Prostate gland (tissue), 2 donors: ENCODE data around the gene DCP2. TPM values are rescaled to one million over a fixed set of nuclear protein-coding genes. Genes with fewer than 3 reads are reported as not detected.

Experiments
- DNase-seq: peaks from one replicate; pipeline ENCODE4 v3.0.0-alpha.2; 2019; ENCODE audit warnings: low spot score
- H3K27ac ChIP-seq, 2 donors: fragments of 200-600 bp; sonication (generic); 2 replicates each; pipeline ENCODE4 v1.5.1; 2017 to 2019
- H3K27me3 ChIP-seq: fragments of 200-600 bp; sonication (generic); replicated peaks from 2 replicates; pipeline ENCODE4 v1.5.1; 2019; ENCODE audit not compliant: insufficient read depth
- H3K36me3 ChIP-seq, 2 donors: fragments of 200-600 bp; sonication (generic); 1 replicate in 1 of 2; 2 replicates in 1 of 2; pipeline versions ENCODE4 v1.5.1 to v1.8.1; 2017 to 2019
- H3K4me1 ChIP-seq: fragments of 200-600 bp; sonication (generic); replicated peaks from 2 replicates; pipeline ENCODE4 v1.5.1; 2019
- H3K4me3 ChIP-seq, 2 donors: fragments of 200-600 bp; sonication (generic); 2 replicates each; pipeline ENCODE4 v1.5.1; 2017 to 2019
- H3K9me3 ChIP-seq: fragments of 200-600 bp; sonication (generic); 2 replicates; pipeline ENCODE4 v1.5.1; 2017
- CTCF ChIP-seq, 4 experiments: fragments of 200-600 bp in 2 of 4; fragments of 450-650 bp in 2 of 4; sonication (generic) in 2 of 4; IDR thresholded peaks; 1 replicate in 3 of 4; 2 replicates in 1 of 4; pipeline ENCODE4 v1.5.1; 2016 to 2019; ENCODE audit warnings: antibody characterized with exemption in 4 of 4, mild to moderate bottlenecking in 2 of 4, moderate library complexity in 2 of 4
- POLR2A ChIP-seq: fragments of 450-650 bp; IDR thresholded peaks from one replicate; pipeline ENCODE4 v1.6.1; 2016; ENCODE audit warnings: antibody characterized with exemption, mild to moderate bottlenecking
- POLR2AphosphoS5 ChIP-seq: sonication (generic); formaldehyde crosslinking; IDR thresholded peaks from one replicate; pipeline ENCODE4 v1.6.1; 2017; ENCODE audit warnings: antibody characterized with exemption
- WGBS: methylation state at CpG from one replicate; pipeline ENCODE4 v1.1.5; 2018; 5-methylcytosine and 5-hydroxymethylcytosine counted together
- intact Hi-C: fragments of 100-400 bp; cut with DNase I; formaldehyde crosslinking; loops from one replicate; pipeline ENCODE4 v1.14.2; 2022
- total RNA-seq, 2 donors: library from RNA; depleted of rRNA; stranded (reverse); fragments of >200 nt; gene quantifications; one replicate each; pipeline ENCODE4 v1.1.0, GENCODE V29; 2016

DCP2 gene
- total RNA-seq, 2 donors from 2014 or later, result 23.4 to 51.6 TPM

GRCh38 chr5:113052041-113052795 lies 75.6 kb downstream of the DCP2 start:
- intact Hi-C loops, result no loop called here
- no peaks in the 10 kb centered on the region for H3K9me3 ChIP-seq
- H3K4me3 ChIP-seq, result no peak overlapping the region
- TF ChIP-seq CTCF (IDR thresholded peaks at IDR 0.05), result no peak
- TF ChIP-seq POLR2AphosphoS5, result no peak
- TF ChIP-seq POLR2A, result no peak
- H3K27ac ChIP-seq, result no peak overlapping the region
- DNase-seq, result no peak
- H3K27me3 ChIP-seq, result no peaks in the 10 kb centered on the region
- 71% methylated on average over 10 of the region's 10 CpGs for WGBS
- H3K36me3 ChIP-seq, result no peaks in the 10 kb centered on the region
- peaks cover 4% of the 10 kb centered on the region for H3K4me1 ChIP-seq

- TF ChIP-seq CTCF (IDR thresholded peaks at IDR 0.05), result no peak
- TF ChIP-seq POLR2A, result no peak
- no peak for TF ChIP-seq POLR2AphosphoS5
- intact Hi-C loops, result no loop called here
These were observed 77.0 kb downstream of the DCP2 start for GRCh38 chr5:113053511-113053995.

GRCh38 chr5:113054899-113055298 lies 78.3 kb downstream of the DCP2 start:
- H3K27ac ChIP-seq, result no peak overlapping the region
- no peak for DNase-seq
- no peaks in the 10 kb centered on the region for H3K9me3 ChIP-seq
- H3K4me1 ChIP-seq, result peaks cover 4% of the 10 kb centered on the region
- no peaks in the 10 kb centered on the region for H3K36me3 ChIP-seq
- H3K27me3 ChIP-seq, result no peaks in the 10 kb centered on the region
- H3K4me3 ChIP-seq, result no peak overlapping the region
- WGBS, result 98% methylated on average over 11 of the region's 11 CpGs
- intact Hi-C loops, result no loop called here
- TF ChIP-seq CTCF (IDR thresholded peaks at IDR 0.05) (no peak), POLR2AphosphoS5 (no peak), POLR2A (no peak)

More at GRCh38 chr5:113053511-113053995, 77.0 kb downstream of the DCP2 start:
- H3K27me3 ChIP-seq, result no peaks in the 10 kb centered on the region
- H3K27ac ChIP-seq, result no peak overlapping the region
- H3K4me3 ChIP-seq, result no peak overlapping the region
- no peak for DNase-seq
- no peaks in the 10 kb centered on the region for H3K9me3 ChIP-seq
- peaks cover 4% of the 10 kb centered on the region for H3K4me1 ChIP-seq
- 95% methylated on average over 9 of the region's 9 CpGs for WGBS
- no peaks in the 10 kb centered on the region for H3K36me3 ChIP-seq

GRCh38 chr5:113056988-113057387 lies 80.4 kb downstream of the DCP2 start:
- H3K9me3 ChIP-seq, result no peaks in the 10 kb centered on the region
- no peaks in the 10 kb centered on the region for H3K36me3 ChIP-seq
- no peaks in the 10 kb centered on the region for H3K27me3 ChIP-seq
- H3K4me3 ChIP-seq, result no peak overlapping the region
- TF ChIP-seq POLR2AphosphoS5 (no peak), POLR2A (no peak), CTCF (IDR thresholded peaks at IDR 0.05) (no peak)
- H3K27ac ChIP-seq, result no peak overlapping the region
- WGBS, result 61% methylated on average over 5 of the region's 5 CpGs
- no peaks in the 10 kb centered on the region for H3K4me1 ChIP-seq
- no peak for DNase-seq
- intact Hi-C loops, result no loop called here

- Histone ChIP-seq H3K4me1 (no peaks in the 10 kb centered on the region), H3K36me3 (no peaks in the 10 kb centered on the region), H3K27ac (no peak overlapping the region), H3K27me3 (no peaks in the 10 kb centered on the region), H3K4me3 (no peak overlapping the region), H3K9me3 (no peaks in the 10 kb centered on the region)
- 27% methylated on average over 14 of the region's 14 CpGs for WGBS
- TF ChIP-seq CTCF (IDR thresholded peaks at IDR 0.05) (no peak), POLR2AphosphoS5 (peak; percentile 65)
- intact Hi-C loops, result no loop called here
- DNase-seq, result peak; percentile 68
These were observed 81.0 kb downstream of the DCP2 start for GRCh38 chr5:113057557-113057984.
